Measurements from ENCODE around the gene SCN2B.

The SCN2B gene

GRCh38 chr11:118175031-118175992 lies 1.1 kb downstream of the SCN2B start:
- no peak overlapping the region for H3K4me3 ChIP-seq (replicated peaks; ENCODE audit: low read depth, low read length)
- DNase-seq (ENCODE audit: extremely low read depth, insufficient read length): no peak
- TF ChIP-seq CTCF (IDR thresholded peaks at IDR 0.05; ENCODE audit: insufficient read depth, low read length, poor library complexity, severe bottlenecking): no peak
- no peaks in the 10 kb centered on the region for H3K36me3 ChIP-seq (ENCODE audit: control insufficient read depth, insufficient read depth, low read length)
- no peaks in the 10 kb centered on the region; the same call in 1 of the 2 replicates for H3K27me3 ChIP-seq (replicated peaks; ENCODE audit: control insufficient read depth, insufficient read depth, low read length)

GRCh38 chr11:118174006-118174567 lies 2.4 kb downstream of the SCN2B start:
- DNase-seq (ENCODE audit: extremely low read depth, insufficient read length): no peak
- H3K27me3 ChIP-seq (replicated peaks; ENCODE audit: control insufficient read depth, insufficient read depth, low read length): peaks cover under 1% of the 10 kb centered on the region; the same call in 1 of the 2 replicates
- no peak for TF ChIP-seq CTCF (IDR thresholded peaks at IDR 0.05; ENCODE audit: insufficient read depth, low read length, poor library complexity, severe bottlenecking)

GRCh38 chr11:118172356-118172755 lies 4.1 kb downstream of the SCN2B start:
- H3K4me3 ChIP-seq (replicated peaks; ENCODE audit: low read depth, low read length): no peak overlapping the region
- no peak for DNase-seq (ENCODE audit: extremely low read depth, insufficient read length)
- peaks cover 4% of the 10 kb centered on the region for H3K27me3 ChIP-seq (replicated peaks; ENCODE audit: control insufficient read depth, insufficient read depth, low read length)
- no peak for TF ChIP-seq CTCF (IDR thresholded peaks at IDR 0.05; ENCODE audit: insufficient read depth, low read length, poor library complexity, severe bottlenecking)
- no peaks in the 10 kb centered on the region for H3K36me3 ChIP-seq (ENCODE audit: control insufficient read depth, insufficient read depth, low read length)

More at GRCh38 chr11:118174006-118174567, 2.4 kb downstream of the SCN2B start:
- H3K36me3 ChIP-seq (ENCODE audit: control insufficient read depth, insufficient read depth, low read length): no peaks in the 10 kb centered on the region
- H3K4me3 ChIP-seq (replicated peaks; ENCODE audit: low read depth, low read length): no peak overlapping the region

- Histone ChIP-seq H3K4me3 (replicated peaks; ENCODE audit: low read depth, low read length) (no peak overlapping the region), H3K36me3 (ENCODE audit: control insufficient read depth, insufficient read depth, low read length) (no peaks in the 10 kb centered on the region), H3K27me3 (replicated peaks; ENCODE audit: control insufficient read depth, insufficient read depth, low read length) (peaks cover 4% of the 10 kb centered on the region)
- peak; percentile 95 for TF ChIP-seq CTCF (IDR thresholded peaks at IDR 0.05; ENCODE audit: insufficient read depth, low read length, poor library complexity, severe bottlenecking)
- DNase-seq (ENCODE audit: extremely low read depth, insufficient read length): no peak
Measured at GRCh38 chr11:118171269-118172062, 5.0 kb downstream of the SCN2B start.

GRCh38 chr11:118170882-118171268 lies 5.6 kb downstream of the SCN2B start:
- TF ChIP-seq CTCF (IDR thresholded peaks at IDR 0.05; ENCODE audit: insufficient read depth, low read length, poor library complexity, severe bottlenecking): no peak
- Histone ChIP-seq H3K4me3 (replicated peaks; ENCODE audit: low read depth, low read length) (no peak overlapping the region), H3K27me3 (replicated peaks; ENCODE audit: control insufficient read depth, insufficient read depth, low read length) (peaks cover 4% of the 10 kb centered on the region), H3K36me3 (ENCODE audit: control insufficient read depth, insufficient read depth, low read length) (no peaks in the 10 kb centered on the region)
- no peak for DNase-seq (ENCODE audit: extremely low read depth, insufficient read length)

Measured in GM06990 (cell line).